ENCODE results near the gene SOD1. TPM values are rescaled to one million over a fixed set of nuclear protein-coding genes. Genes with fewer than 3 reads are reported as not detected.

The SOD1 gene
- total and polyA plus RNA-seq, 2 donors (not counting 3 experiments of a cell fraction or from before 2014, with no cell fraction given) = 198 to 268 TPM

DNA sequence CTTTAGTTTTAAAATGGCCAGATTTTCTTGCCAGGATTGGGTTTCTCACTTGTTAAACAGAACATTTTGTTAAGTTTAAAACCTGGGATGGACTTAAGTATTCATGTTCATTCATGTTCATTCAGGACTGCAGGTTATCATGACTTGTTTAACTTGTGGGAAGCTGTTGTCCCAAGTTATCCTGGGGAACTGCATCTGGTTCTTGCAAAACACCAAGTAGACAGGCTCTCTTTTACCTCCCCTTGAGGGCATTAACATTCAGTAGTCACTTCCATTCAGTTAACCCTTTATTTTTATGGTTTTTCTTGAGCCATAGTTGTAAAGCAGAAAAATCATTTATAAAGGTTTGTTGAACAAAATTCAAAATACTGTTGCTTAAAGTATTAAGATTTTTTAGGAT is 8.1 kb downstream of the SOD1 start:
- no peak overlapping the region for H3K4me2 ChIP-seq (ENCODE audit: insufficient read depth, low read length)
- no peaks in the 10 kb centered on the region for H3K27me3 ChIP-seq (ENCODE audit: control insufficient read depth in 2 of 2, insufficient read depth in 2 of 2, low read length in 2 of 2)
- no peaks in the 10 kb centered on the region for H3K9me3 ChIP-seq (replicated peaks; ENCODE audit: control insufficient read depth, insufficient read depth, low read length)
- intact Hi-C loops (cut with micrococcal nuclease) = no loop called here
- no peak overlapping the region for H3K4me3 ChIP-seq (replicated peaks in 1 of 3; ENCODE audit: insufficient read depth in 1 of 3, low read depth in 1 of 3, low read length in 3 of 3)
- DNase-seq (ENCODE audit: low read depth, low spot score) (no peak), FAIRE-seq (no peak)
- no peak overlapping the region for H3K9ac ChIP-seq (replicated peaks; ENCODE audit: extremely low read depth, insufficient read depth, low read length)
- ChIA-PET POLR2A (no interaction called here), CTCF (no interaction called here)
- H3K79me2 ChIP-seq (ENCODE audit: control insufficient read depth, insufficient read depth, low read length) = peaks cover 16% of the 10 kb centered on the region
- no peak for TF ChIP-seq GATA2 (IDR thresholded peaks at IDR 0.05; ENCODE audit: insufficient read depth, insufficient read length, low read depth, low read length)
- no peak for TF ChIP-seq POLR2AphosphoS5 (IDR thresholded peaks at IDR 0.05; ENCODE audit: insufficient read depth, low read depth, low read length)
- no peak for TF ChIP-seq JUN (IDR thresholded peaks at IDR 0.05; ENCODE audit: borderline replicate concordance, insufficient read depth, insufficient read length, low read depth)
- no peak for TF ChIP-seq POLR2A (IDR thresholded peaks at IDR 0.05; ENCODE audit: low read depth, low read length)
- TF ChIP-seq MYC (IDR thresholded peaks at IDR 0.05; ENCODE audit: low read depth, low read length) = no peak
- TF ChIP-seq EZH2 (IDR thresholded peaks at IDR 0.05; ENCODE audit: borderline replicate concordance, low read depth, low read length, severe bottlenecking) = no peak
- TF ChIP-seq MAX (IDR thresholded peaks at IDR 0.05; ENCODE audit: insufficient read depth, insufficient read length) = no peak
- TF ChIP-seq, protein P1, sequence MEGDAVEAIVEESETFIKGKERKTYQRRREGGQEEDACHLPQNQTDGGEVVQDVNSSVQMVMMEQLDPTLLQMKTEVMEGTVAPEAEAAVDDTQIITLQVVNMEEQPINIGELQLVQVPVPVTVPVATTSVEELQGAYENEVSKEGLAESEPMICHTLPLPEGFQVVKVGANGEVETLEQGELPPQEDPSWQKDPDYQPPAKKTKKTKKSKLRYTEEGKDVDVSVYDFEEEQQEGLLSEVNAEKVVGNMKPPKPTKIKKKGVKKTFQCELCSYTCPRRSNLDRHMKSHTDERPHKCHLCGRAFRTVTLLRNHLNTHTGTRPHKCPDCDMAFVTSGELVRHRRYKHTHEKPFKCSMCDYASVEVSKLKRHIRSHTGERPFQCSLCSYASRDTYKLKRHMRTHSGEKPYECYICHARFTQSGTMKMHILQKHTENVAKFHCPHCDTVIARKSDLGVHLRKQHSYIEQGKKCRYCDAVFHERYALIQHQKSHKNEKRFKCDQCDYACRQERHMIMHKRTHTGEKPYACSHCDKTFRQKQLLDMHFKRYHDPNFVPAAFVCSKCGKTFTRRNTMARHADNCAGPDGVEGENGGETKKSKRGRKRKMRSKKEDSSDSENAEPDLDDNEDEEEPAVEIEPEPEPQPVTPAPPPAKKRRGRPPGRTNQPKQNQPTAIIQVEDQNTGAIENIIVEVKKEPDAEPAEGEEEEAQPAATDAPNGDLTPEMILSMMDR (IDR thresholded peaks at IDR 0.05; ENCODE audit: extremely low read depth in 1 of 2, insufficient read depth in 1 of 2, low read depth in 1 of 2, low read length in 2 of 2) = no peak
- TF ChIP-seq FOS (IDR thresholded peaks at IDR 0.05; ENCODE audit: borderline replicate concordance, insufficient read depth, low read length) = no peak
- no peaks in the 10 kb centered on the region for H4K20me1 ChIP-seq (replicated peaks; ENCODE audit: control insufficient read depth, extremely low read depth, insufficient read depth, low read length)
- no peak overlapping the region for H3K27ac ChIP-seq (ENCODE audit: insufficient read depth, low read depth, low read length)
- no peak overlapping the region for H2AFZ ChIP-seq (ENCODE audit: low read depth, low read length)
- H3K4me1 ChIP-seq (ENCODE audit: control insufficient read depth, extremely low read depth, insufficient read depth, low read length) = peaks cover 13% of the 10 kb centered on the region
- BruUV-seq (replicated peaks) = no TSS peak
- H3K9me1 ChIP-seq (replicated peaks; ENCODE audit: control insufficient read depth, extremely low read depth, insufficient read depth, low read length) = no peaks in the 10 kb centered on the region
- H3K36me3 ChIP-seq (ENCODE audit: control insufficient read depth in 2 of 2, extremely low read depth in 1 of 2, insufficient read depth in 2 of 2, low read length in 2 of 2) = peaks cover 5 to 13% of the 10 kb centered on the region in 2 experiments
- dilution Hi-C loops (cut with MboI; ENCODE audit: extremely low pct_ligation_motif_present, low sequenced_read_pairs) = no loop called here

All from endothelial cell of umbilical vein (primary cell).